HG03520 (cell line): ENCODE measurements around the gene LAMB4.

Experiments used
- ATAC-seq: cut with Tn5 transposase; IDR thresholded peaks from one replicate; pipeline ENCODE4 v1.9.1; 2021; ENCODE audit warnings: mild to moderate bottlenecking, moderate library complexity; ENCODE audit not compliant: unreplicated experiment

The LAMB4 gene

GRCh38 chr7:108016841-108017775 lies 113.1 kb downstream of the LAMB4 start:
- ATAC-seq, result no peak

- ATAC-seq, result no peak
Measured at GRCh38 chr7:108015740-108016139, 114.4 kb downstream of the LAMB4 start.

- ATAC-seq, result no peak
Measured at GRCh38 chr7:108014747-108015682, 115.1 kb downstream of the LAMB4 start.

DNA sequence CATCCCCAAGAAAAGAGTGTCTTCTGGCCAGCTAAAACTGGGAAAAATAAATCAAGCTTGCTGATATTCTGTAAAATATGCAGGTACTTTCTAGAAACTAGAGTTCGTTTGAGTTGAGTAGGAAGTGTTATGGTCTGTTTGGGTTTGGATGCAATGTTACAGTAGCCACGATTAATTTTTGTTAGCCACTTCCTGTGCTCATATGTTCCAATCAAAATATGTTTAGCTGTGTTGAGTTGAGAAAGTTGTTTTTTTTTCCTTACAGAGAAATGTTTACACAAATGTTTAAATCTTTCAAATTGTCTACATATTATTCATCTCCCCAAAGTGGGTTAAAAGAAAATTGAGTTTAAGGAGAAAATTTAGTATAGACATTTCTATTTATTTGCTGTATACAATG lies 115.9 kb downstream of the LAMB4 start:
- ATAC-seq, result no peak

DNA sequence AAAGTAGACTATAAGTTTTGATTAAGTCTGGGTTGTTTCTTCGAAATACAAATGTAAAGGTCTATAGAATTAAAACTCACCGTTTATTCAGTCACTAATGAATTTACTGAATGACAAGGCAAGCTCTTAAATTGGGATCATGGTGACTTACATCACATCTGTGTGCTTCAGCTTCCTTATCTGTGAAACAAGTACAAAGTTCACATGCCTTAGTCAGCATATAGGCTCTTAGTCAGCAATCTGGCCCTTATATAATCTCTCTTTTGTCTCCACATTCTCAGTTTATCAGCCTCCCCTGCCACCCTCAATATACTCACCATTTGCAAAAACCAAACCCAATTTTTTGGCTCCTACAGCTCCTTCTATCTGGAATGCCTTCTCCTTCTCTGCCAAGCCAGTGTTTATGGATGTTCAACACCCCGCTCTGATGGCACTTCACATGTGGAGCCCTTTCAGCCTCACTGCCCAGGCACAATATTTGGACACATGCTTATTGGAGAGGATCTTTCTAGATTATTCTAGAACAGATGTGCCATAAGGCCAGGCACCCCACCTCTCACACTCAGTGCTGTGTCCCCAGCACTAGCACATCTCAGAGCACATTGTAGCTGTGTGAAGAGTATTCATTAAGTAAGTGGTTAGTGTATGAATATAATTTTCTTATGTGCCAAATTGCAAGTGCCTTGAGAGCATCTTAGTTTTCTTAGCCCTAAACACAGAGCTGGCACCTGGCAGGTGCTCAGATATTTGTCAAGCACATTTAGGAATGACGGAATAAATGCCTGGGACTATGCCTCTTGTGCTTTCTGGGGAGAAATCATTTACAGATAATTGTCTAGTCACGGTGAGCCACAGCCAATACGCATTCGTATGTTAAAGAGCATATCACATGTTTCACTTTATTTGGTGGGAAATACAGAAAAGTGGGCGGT lies 117.4 kb downstream of the LAMB4 start:
- ATAC-seq, result no peak

DNA sequence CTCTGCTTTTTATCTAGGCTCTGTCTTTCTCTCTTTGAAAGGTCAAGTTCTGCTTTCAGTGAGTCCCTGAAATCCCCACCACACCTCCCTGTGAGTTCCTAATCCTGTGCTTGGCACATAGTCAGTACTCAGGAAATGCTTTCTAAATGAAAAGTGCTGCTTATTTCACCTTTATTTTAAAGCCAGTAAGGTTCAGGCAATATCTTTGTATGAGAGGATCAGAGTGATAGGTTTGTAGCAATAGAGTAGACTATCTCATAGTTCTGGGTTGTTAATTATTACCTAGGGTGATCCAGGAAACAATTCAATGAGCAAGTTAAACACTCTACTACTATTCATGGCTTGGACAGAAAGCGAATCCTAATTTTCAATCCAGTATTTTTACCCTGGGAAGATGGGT lies 119.8 kb downstream of the LAMB4 start:
- no peak for ATAC-seq

- no peak for ATAC-seq
Measured at GRCh38 chr7:108009873-108010272, 120.3 kb downstream of the LAMB4 start.

GRCh38 chr7:108008827-108009226 lies 121.3 kb downstream of the LAMB4 start:
- ATAC-seq, result no peak

- no peak for ATAC-seq
Measured at GRCh38 chr7:108008240-108008639, 121.9 kb downstream of the LAMB4 start.

GRCh38 chr7:108007762-108008161 lies 122.4 kb downstream of the LAMB4 start:
- ATAC-seq, result no peak

DNA sequence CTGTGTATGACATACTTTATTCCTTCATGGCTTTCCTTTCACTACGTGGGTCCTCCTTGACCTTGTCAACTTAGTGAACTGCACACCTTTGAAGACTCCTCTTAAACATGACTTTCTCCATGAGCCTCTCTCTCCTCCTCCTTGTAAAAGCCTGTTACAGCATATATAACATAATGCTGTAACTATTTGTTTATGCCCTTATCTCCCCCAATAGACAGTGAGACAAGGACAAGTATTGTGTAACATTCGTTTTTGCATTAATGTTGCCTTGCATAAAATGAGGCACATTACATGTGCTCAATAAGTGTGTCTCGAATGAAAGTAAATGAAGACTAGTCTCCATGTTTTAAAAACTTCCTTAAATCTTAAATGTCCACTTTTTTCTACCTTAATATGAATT lies 122.9 kb downstream of the LAMB4 start:
- no peak for ATAC-seq

DNA sequence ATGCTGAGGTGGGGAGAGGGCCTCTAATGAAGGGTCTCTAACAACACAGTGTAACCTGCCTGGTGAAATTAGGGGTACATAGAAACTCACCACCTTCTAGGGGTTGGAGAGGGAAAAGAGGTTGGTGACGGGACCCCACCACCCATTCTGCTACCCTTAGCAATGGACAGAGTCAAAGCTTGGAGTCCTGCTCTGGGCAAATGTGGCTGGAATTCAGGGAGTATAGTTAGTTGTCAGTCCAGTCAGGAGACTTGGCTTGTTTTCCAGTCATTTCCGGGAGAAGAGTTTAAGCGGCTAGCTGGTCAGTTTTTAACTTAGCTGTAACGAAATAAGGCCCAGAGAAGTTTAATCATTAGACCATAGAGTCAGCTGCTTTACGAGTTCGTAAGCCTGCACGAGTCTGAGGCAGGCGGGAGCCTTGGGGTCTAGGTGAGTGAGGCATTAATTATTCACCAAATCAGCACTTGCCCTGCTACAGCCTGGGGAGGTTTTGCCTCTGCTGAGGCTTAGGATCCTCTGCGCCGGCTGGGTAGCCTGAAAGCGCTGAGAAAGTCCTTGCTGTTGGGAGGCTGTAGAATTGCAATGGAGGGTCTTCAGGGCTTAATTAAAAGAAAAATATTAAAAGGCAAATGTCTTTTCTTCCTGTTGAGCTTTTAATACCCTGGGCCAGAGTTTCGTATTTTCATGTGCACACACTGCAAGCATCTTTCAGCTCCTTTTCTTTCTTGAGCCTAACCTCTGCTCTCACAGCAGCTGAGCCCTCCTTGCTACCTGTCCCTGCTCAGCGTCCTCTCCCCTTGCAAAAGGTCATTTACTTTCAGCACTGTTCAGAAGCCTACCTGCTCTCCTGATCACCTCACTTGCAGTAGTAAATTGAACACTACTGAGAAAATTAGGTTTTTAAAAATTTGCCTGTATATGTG lies 125.7 kb downstream of the LAMB4 start:
- ATAC-seq, result no peak

DNA sequence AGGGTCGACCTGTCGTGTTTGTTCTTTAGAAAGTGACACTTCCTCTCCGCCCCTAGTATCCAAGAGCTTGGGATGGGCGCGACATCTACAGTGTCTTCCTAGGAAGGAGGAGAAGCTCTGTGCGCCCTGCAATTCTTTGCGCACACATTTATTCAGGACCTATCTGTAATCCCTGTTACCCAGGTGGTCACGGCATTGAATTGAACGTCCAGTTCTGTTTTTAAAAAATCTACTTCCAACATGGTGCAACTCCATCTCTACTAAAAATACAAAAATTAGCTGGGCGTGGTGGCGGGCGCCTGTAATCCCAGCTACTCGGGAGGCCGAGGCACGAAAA lies 126.6 kb downstream of the LAMB4 start:
- no peak for ATAC-seq

- ATAC-seq, result no peak
Measured at GRCh38 chr7:108002726-108003598, 127.2 kb downstream of the LAMB4 start, which contains the start of gene LAMB1. Gene LAMB1 (minus strand): TSS chr7:108003161. CDS start chr7:108002885, 276 bp downstream.

GRCh38 chr7:108001764-108002725 lies 128.1 kb downstream of the LAMB4 start:
- no peak for ATAC-seq

DNA sequence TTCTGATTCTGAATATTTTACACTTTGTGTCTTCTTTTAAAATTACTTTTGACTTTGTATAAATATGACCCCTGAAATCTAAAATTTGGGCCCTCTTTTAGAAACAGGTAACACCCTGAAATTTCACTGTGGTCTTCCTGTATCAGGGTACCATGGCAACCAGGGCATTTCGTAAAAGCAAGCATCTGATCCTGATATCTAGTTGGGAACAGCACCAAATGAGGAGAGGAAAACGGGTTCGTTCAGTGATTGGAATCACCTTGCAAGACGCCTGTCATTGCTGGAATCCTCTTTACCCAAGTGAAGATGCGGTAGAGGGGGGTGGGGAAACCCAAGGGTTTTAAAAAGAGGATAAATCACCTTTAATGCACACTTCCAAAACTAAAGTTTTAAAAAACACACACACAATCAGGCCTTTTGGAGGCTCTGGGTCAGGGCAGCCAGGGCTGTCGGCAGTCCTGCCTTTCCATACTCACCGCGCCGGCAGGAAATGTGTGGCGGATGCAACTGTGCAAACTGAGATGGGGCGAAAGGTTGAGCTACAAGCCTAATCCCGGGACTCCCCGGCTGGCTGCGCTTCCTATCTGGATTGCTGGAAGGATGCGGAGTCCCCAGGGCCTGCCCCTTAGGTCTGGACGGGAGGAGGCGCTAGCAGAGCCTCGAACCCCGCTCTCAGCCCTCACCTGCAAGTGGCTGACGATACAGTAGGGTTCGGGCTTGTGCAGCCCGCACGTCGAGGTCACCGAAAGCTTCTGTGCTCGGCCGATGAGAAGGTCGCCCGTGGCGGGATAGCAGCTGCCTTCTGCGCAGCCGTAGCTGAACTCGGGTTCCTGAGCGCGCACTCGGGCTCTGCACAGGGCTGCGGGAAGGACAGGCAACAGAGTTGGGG lies 129.0 kb downstream of the LAMB4 start:
- ATAC-seq, result no peak
